ENCODE data around the gene TAF11L2. TPM values are rescaled to one million over a fixed set of nuclear protein-coding genes. Genes with fewer than 3 reads are reported as not detected.

Gene TAF11L2
- total and polyA plus RNA-seq, 3 donors from 2014 or later, result not detected

Small RNA genes within 50 kb of the gene (small RNA-seq; reads per million reads assigned to genes)
- gene AC106774.3, result 0 reads per million in 2 donors

Other genes starting within 250 kb of the TAF11L2 start
- not detected for gene TAF11L3, start 20.1 kb downstream of the TAF11L2 start, total RNA-seq
- not detected for gene TAF11L3, start 20.1 kb downstream of the TAF11L2 start, polyA plus RNA-seq (ENCODE audit: insufficient read depth, low read depth, low replicate concordance)
- gene TAF11L4, start 23.6 kb downstream of the TAF11L2 start, total RNA-seq, result not detected
- not detected for gene TAF11L4, start 23.6 kb downstream of the TAF11L2 start, polyA plus RNA-seq (ENCODE audit: insufficient read depth, low read depth, low replicate concordance)
- not detected for gene TAF11L5, start 27.0 kb downstream of the TAF11L2 start, total RNA-seq
- gene TAF11L5, start 27.0 kb downstream of the TAF11L2 start, polyA plus RNA-seq (ENCODE audit: insufficient read depth, low read depth, low replicate concordance), result not detected
- not detected for gene TAF11L6, start 30.4 kb downstream of the TAF11L2 start, total RNA-seq
- not detected for gene TAF11L6, start 30.4 kb downstream of the TAF11L2 start, polyA plus RNA-seq (ENCODE audit: insufficient read depth, low read depth, low replicate concordance)
- not detected for gene TAF11L7, start 87.5 kb downstream of the TAF11L2 start, total RNA-seq
- not detected for gene TAF11L7, start 87.5 kb downstream of the TAF11L2 start, polyA plus RNA-seq (ENCODE audit: insufficient read depth, low read depth, low replicate concordance)
- gene TAF11L8, start 92.7 kb downstream of the TAF11L2 start, total RNA-seq, result not detected
- gene TAF11L8, start 92.7 kb downstream of the TAF11L2 start, polyA plus RNA-seq (ENCODE audit: insufficient read depth, low read depth, low replicate concordance), result not detected
- gene TAF11L9, start 96.2 kb downstream of the TAF11L2 start, total RNA-seq, result not detected
- gene TAF11L9, start 96.2 kb downstream of the TAF11L2 start, polyA plus RNA-seq (ENCODE audit: insufficient read depth, low read depth, low replicate concordance), result not detected
- not detected for gene TAF11L10, start 99.6 kb downstream of the TAF11L2 start, total RNA-seq
- not detected for gene TAF11L10, start 99.6 kb downstream of the TAF11L2 start, polyA plus RNA-seq (ENCODE audit: insufficient read depth, low read depth, low replicate concordance)
- gene TAF11L11, start 106.0 kb downstream of the TAF11L2 start, total RNA-seq, result not detected
- gene TAF11L11, start 106.0 kb downstream of the TAF11L2 start, polyA plus RNA-seq (ENCODE audit: insufficient read depth, low read depth, low replicate concordance), result not detected
- under 1 TPM in 1 of 2 donors, not detected in 1; 0.25 TPM for gene TAF11L12, start 112.2 kb downstream of the TAF11L2 start, total RNA-seq
- not detected for gene TAF11L12, start 112.2 kb downstream of the TAF11L2 start, polyA plus RNA-seq (ENCODE audit: insufficient read depth, low read depth, low replicate concordance)
- gene TAF11L13, start 133.9 kb downstream of the TAF11L2 start, total RNA-seq, result not detected
- gene TAF11L13, start 133.9 kb downstream of the TAF11L2 start, polyA plus RNA-seq (ENCODE audit: insufficient read depth, low read depth, low replicate concordance), result not detected
- not detected for gene TAF11L14, start 136.2 kb downstream of the TAF11L2 start, total RNA-seq
- not detected for gene TAF11L14, start 136.2 kb downstream of the TAF11L2 start, polyA plus RNA-seq (ENCODE audit: insufficient read depth, low read depth, low replicate concordance)